WTC11 (cell line): ENCODE data around the gene TBX3. TPM values are rescaled to one million over a fixed set of nuclear protein-coding genes. Genes with fewer than 3 reads are reported as not detected.
A peak's percentile ranks its signal among the peaks of the same experiment; 100 is the strongest.

Source experiments
- ATAC-seq: fragments of 200-7000 bp; cut with Tn5 transposase; 2 replicates; pipeline ENCODE4 v1.10.0; 2021; ENCODE audit warnings: mild to moderate bottlenecking, moderate library complexity
- CTCF ChIA-PET: fragments of 300-600 bp; sonication (Branson Sonifier 250); formaldehyde crosslinking; loops from one replicate; lab custom pipeline; 2021; ENCODE audit warnings: antibody characterized with exemption; lab: Charles Lee
- POLR2A ChIA-PET: fragments of 350-600 bp; sonication (Branson Sonifier 250); formaldehyde crosslinking; loops from one replicate; lab custom pipeline; 2021; ENCODE audit warnings: antibody characterized with exemption; lab: Charles Lee
- DNase-seq: peaks from one replicate; pipeline ENCODE4 v3.0.0; 2021; ENCODE audit warnings: low spot score
- H3K27ac Mint-ChIP-seq: 2 replicates; pipeline ENCODE4 v1.8.0; 2021; ENCODE audit warnings: mixed read lengths
- H3K27me3 Mint-ChIP-seq: 2 replicates; pipeline ENCODE4 v1.8.0; 2021; ENCODE audit warnings: low read depth, mild to moderate bottlenecking, moderate library complexity, mixed read lengths
- H3K36me3 Mint-ChIP-seq: 2 replicates; pipeline ENCODE4 v1.8.0; 2021; ENCODE audit warnings: mixed read lengths
- H3K4me1 Mint-ChIP-seq: 2 replicates; pipeline ENCODE4 v1.8.0; 2022; ENCODE audit warnings: mixed read lengths
- H3K4me3 Mint-ChIP-seq: 2 replicates; pipeline ENCODE4 v1.8.0; 2021; ENCODE audit warnings: mild to moderate bottlenecking, moderate library complexity, mixed read lengths
- H3K9me3 Mint-ChIP-seq: 2 replicates; pipeline ENCODE4 v1.8.0; 2021; ENCODE audit warnings: mixed read lengths
- ARID4B ChIP-seq: sonication (generic); formaldehyde crosslinking; IDR thresholded peaks from 2 replicates; pipeline ENCODE4 v1.8.0; 2023; ENCODE audit warnings: missing genetic modification reagents, mild to moderate bottlenecking, borderline replicate concordance
- CDX4 ChIP-seq: fragments of 250-450 bp; sonication (Bioruptor Pico); IDR thresholded peaks from 2 replicates; pipeline ENCODE4 v1.9.0; 2021; ENCODE audit warnings: moderate library complexity, mild to moderate bottlenecking, inconsistent platforms, borderline replicate concordance
- JAZF1 ChIP-seq: fragments of 250-450 bp; sonication (Bioruptor Pico); IDR thresholded peaks from 2 replicates; pipeline ENCODE4 v1.9.0; 2021; ENCODE audit warnings: moderate library complexity, mild to moderate bottlenecking, inconsistent platforms
- MAX ChIP-seq: sonication (generic); formaldehyde crosslinking; IDR thresholded peaks from 2 replicates; pipeline ENCODE4 v1.8.0; 2022; ENCODE audit warnings: mild to moderate bottlenecking, missing genetic modification reagents
- MYBL2 ChIP-seq: sonication (generic); formaldehyde crosslinking; IDR thresholded peaks from 2 replicates; pipeline ENCODE4 v1.8.1; 2023; ENCODE audit warnings: mild to moderate bottlenecking, moderate library complexity, missing genetic modification reagents
- NR2C2 ChIP-seq: sonication (generic); formaldehyde crosslinking; IDR thresholded peaks from 2 replicates; pipeline ENCODE4 v1.8.0; 2022; ENCODE audit warnings: mild to moderate bottlenecking, missing genetic modification reagents
- SP1 ChIP-seq: sonication (generic); formaldehyde crosslinking; conservative IDR thresholded peaks from 2 replicates; pipeline ENCODE4 v1.8.1; 2022; ENCODE audit warnings: missing genetic modification reagents
- STAT6 ChIP-seq: sonication (generic); formaldehyde crosslinking; conservative IDR thresholded peaks from 2 replicates; pipeline ENCODE4 v1.8.1; 2023; ENCODE audit warnings: mild to moderate bottlenecking, low read depth, missing genetic modification reagents, moderate library complexity
- TEAD1 ChIP-seq: sonication (generic); formaldehyde crosslinking; IDR thresholded peaks from 2 replicates; pipeline ENCODE4 v1.8.0; 2022; ENCODE audit warnings: mild to moderate bottlenecking, missing genetic modification reagents
- ZNF423 ChIP-seq: fragments of 250-450 bp; sonication (Bioruptor Pico); IDR thresholded peaks from 2 replicates; pipeline ENCODE4 v2.1.2; 2022; ENCODE audit warnings: mild to moderate bottlenecking, moderate library complexity
- ZNF512 ChIP-seq: sonication (generic); formaldehyde crosslinking; IDR thresholded peaks from 2 replicates; pipeline ENCODE4 v1.8.1; 2022; ENCODE audit warnings: missing genetic modification reagents, borderline replicate concordance
- ZNF532 ChIP-seq: fragments of 250-450 bp; sonication (Bioruptor Pico); IDR thresholded peaks from 2 replicates; pipeline ENCODE4 v1.9.0; 2021; ENCODE audit warnings: mild to moderate bottlenecking, borderline replicate concordance
- total RNA-seq: library from RNA; stranded (reverse); gene quantifications from 3 replicates; pipeline ENCODE4 v1.2.3, GENCODE V29; 2021
- TF ChIP-seq, protein P1 (sequence below): fragments of 250-450 bp; sonication (Bioruptor Pico); IDR thresholded peaks from 2 replicates; pipeline ENCODE4 v1.8.0; 2021; ENCODE audit warnings: mild to moderate bottlenecking

Gene TBX3
- total RNA-seq, 1 experiment from 2014 or later = 2.2 TPM

DNA sequence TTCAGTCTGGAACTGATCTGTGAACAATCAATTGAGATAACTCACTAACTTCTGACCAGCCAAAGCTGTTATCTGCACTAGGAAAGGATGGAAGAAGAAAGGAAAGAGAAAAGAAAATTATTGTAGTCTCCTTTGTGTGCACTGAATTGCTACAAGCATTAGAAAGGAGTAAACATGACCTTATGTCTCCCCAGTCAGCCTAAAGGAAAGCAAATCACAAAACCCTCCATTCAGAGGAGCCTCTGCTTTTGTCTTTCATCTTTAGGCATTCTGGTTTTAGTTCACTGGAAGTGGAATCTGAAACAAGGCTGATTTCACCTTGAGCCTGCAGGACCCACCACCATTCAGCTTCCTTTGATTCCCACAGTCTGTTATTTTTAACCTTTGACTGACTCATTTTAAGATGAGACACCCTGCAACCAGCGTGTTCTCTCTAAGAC, 26.0 kb downstream of the TBX3 start (continued):
- TF ChIP-seq ZNF532 (CRISPR knock-in tag) (no peak), MYBL2 (CRISPR knock-in tag) (no peak), CDX4 (no peak), ZNF423 (CRISPR knock-in tag) (no peak), ZNF512 (CRISPR knock-in tag) (no peak), MAX (CRISPR knock-in tag) (no peak), SP1 (CRISPR knock-in tag) (no peak), TEAD1 (no peak)
- TF ChIP-seq, protein P1, sequence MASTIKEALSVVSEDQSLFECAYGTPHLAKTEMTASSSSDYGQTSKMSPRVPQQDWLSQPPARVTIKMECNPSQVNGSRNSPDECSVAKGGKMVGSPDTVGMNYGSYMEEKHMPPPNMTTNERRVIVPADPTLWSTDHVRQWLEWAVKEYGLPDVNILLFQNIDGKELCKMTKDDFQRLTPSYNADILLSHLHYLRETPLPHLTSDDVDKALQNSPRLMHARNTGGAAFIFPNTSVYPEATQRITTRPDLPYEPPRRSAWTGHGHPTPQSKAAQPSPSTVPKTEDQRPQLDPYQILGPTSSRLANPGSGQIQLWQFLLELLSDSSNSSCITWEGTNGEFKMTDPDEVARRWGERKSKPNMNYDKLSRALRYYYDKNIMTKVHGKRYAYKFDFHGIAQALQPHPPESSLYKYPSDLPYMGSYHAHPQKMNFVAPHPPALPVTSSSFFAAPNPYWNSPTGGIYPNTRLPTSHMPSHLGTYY (CRISPR knock-in tag) = no peak

DNA sequence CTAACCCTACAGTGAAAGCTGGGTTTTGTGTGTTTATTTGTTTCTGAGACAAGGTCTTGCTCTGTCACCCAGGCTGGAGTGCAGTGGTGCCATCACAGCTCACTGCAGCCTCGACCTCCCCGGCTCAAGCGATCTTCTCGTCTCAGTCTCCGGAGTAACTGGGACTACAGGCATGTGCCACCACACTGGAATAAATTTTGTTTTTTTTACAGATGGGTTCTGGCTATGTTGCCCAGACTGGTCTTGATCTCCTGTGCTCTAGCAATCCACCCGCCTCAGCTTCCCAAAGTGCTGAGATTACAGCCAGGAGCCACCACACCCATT, 26.4 kb downstream of the TBX3 start:
- DNase-seq (no peak), ATAC-seq (peak; percentile 14)
- ChIA-PET POLR2A (no interaction called here), CTCF (interaction anchor here (0.8 to 2.5 kb wide), 6 partner anchors 18 to 677 kb away, joined by 3 to 7 read pairs (median 4); partner anchors contain the start of gene TBX3)
- Mint-ChIP-seq H3K4me1 (peaks cover 37% of the 10 kb centered on the region), H3K36me3 (no peaks in the 10 kb centered on the region), H3K9me3 (no peaks in the 10 kb centered on the region), H3K27me3 (peaks cover 90% of the 10 kb centered on the region), H3K4me3 (no peak overlapping the region), H3K27ac (no peak overlapping the region)
- no peak for TF ChIP-seq STAT6 (CRISPR knock-in tag)
- TF ChIP-seq NR2C2 (CRISPR knock-in tag) = no peak

DNA sequence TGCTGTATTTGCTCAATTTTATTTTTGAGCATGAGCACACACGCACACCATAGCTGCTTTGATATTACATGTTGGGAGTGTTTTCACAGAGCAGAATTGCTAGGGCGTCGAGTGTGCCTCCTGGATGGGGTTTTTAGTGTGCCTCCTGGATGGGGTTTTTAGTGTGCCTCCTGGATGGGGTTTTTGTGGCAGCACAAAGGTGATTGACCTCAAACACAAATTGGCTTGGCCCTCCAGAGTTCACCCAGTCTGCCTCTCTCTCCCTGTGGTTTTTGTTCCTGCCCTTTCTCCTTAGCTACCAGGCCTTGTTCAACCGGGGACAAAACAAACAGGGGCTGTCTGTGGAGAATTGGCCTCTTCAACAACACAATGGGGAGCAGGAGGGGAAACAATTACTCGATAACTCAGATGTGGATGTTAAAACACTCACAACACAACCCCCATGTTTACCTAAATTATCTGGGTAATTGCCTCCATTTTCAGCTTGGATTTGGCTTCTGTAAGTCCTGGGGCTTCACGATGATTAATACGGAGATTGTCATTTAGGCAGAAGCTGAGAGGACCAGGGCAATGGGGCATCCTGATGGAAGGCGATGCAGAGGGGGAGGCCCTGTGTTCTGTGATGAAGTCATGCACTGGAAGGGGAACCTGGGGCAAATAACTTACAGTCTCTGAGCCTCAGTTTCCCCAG, 26.9 kb downstream of the TBX3 start:
- Mint-ChIP-seq H3K4me3 (no peak overlapping the region), H3K36me3 (no peaks in the 10 kb centered on the region), H3K27ac (no peak overlapping the region), H3K9me3 (no peaks in the 10 kb centered on the region), H3K27me3 (peaks cover 89% of the 10 kb centered on the region), H3K4me1 (peaks cover 37% of the 10 kb centered on the region)
- CTCF ChIA-PET = interaction anchor here (0.8 to 2.5 kb wide), 6 partner anchors 18 to 676 kb away, joined by 3 to 7 read pairs (median 4); partner anchors contain the start of gene TBX3
- no peak for DNase-seq
- peak; percentile 84 for ATAC-seq
- POLR2A ChIA-PET = no interaction called here
- TF ChIP-seq TEAD1 (peak; percentile 45; the same call in 1 of the 2 replicates), ARID4B (no peak), JAZF1 (CRISPR knock-in tag) (0 out of 2 replicates have a peak, but pooled peaks have one; percentile 9)
